Kasumi-1 (cell line): ENCODE results near the gene TMEM17.
A peak's percentile ranks its signal among the peaks of the same experiment; 100 is the strongest.

Experiments used
- DNase-seq, 2 experiments: peaks; one replicate each; lab custom pipeline; 2025; lab: John Stamatoyannopoulos, UW

TMEM17 gene

DNA sequence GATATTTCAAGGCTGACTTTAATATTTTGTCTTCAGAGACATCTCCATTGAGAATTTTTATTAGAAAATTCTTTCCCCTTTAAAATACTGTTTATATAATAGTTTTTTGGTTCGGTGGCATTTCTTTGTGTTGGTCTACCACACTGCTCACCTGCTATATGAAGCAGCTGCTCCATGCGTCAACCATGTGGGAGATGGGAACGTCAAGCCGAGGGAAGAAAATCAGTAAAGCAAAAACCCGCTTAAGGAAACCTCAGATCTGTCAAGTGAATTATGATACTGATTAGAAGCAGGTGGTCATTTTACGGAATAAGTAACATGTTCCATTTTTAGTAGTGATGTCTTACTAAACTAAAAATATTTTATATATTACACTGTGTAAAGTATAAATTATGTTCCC is 5.6 kb upstream of the TMEM17 start:
- no peak for DNase-seq

DNA sequence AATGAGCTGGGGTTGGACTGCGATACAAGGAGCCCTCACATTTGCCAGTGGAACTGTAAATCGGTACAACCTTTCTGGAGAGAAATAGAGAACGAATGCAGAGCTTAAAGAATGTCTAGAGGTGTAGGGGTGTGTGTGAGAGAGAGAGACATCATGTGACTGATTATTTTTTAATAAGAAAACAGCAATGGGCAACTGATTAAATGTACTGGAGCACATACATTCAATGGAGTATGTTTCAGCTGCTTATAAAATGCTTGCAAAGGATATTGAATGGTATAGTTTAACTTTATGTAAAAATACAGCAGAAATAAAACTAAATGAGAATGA is 391 bp upstream of the TMEM17 start:
- peak; percentile 58 to 70 for DNase-seq

GRCh38 chr2:62505109-62505749 is 766 bp downstream of the TMEM17 start:
- DNase-seq: no peak

DNA sequence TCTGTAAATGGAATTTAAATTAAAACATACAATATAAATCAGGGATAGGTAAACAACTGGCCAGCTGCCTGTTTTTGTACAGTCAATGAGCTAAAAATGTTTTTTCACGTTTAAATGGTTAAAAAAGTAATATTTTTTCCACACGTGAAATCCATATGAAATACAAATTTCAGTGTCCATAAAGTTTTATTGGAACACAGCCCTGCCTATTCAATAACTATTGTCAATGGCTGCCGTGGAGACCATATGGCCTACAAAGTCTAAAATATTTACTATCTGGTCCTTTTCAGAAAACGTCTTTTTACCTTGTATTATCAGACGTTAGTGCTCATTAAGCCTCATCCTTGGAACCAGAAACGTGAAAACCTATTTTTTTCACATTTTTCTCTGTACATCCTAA is 1.3 kb downstream of the TMEM17 start:
- DNase-seq: no peak

DNA sequence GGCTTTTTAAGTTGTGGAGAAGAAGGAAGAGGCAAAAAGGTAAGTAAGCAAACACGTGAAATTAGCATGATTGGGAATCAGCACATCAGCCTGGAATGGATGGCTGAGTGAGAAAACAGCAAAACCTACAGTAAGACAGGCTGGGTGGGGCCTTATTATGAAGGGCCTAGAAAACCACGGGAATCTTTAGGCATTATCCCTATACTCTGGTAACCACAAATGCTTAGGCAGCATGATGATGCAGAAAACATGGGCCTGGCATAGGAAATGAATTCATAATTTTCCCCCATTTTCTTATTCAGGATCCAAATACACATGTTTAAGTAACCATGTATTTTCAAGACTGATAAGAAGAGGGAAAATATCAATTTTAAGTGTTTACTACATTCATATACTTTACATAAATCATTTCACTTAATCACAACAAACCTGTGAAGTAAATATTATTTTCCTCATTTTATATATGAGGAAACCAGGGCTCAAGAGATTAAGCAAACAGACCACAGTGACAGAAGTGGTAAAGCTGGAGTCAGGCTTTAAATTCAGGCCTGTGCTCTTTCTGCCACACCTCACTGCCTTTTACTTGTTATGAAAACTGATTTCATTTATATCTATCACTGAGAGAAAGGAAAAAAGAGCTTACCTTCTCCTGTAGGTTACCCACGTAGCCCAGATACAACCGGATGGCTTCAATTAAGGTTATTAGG is 4.0 kb downstream of the TMEM17 start:
- no peak for DNase-seq

DNA sequence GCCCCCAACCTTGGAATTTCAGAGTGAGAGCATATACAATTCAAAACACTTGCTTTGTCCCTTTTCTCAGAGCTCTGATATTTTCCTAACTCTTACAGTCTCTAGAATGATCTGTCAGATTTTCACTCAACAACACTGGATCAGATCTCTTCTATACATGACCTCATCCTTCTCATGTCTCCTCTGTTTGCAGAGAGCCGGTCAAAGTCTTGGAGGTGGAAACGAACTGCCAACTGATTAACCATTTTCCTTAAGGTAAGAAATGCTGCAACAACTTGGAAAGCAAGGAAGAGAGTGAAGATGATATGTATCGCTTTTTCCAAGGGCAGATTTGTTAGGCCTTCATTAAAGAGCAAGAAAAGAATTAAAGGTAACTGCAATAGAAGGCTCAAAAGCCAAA is 4.9 kb downstream of the TMEM17 start:
- DNase-seq: no peak

GRCh38 chr2:62499430-62500060 is 6.5 kb downstream of the TMEM17 start:
- no peak for DNase-seq

DNA sequence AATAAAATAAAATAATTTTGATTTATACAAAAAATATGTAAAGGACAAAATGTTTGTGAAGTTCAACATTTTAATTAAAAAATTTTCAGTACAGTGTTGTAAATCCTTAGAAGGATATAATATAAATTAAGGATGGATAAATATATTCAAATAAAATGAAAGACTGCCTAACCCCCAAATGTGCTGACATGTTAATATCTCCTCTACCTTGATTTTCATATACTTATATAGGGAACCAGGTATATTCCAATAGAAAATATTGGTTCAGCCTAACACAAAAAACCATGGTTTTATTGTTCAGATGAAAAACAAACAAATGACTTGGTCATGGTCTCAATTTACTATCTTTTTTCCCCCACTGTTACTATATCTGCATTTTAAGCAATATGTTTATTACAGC is 7.3 kb downstream of the TMEM17 start:
- no peak for DNase-seq

DNA sequence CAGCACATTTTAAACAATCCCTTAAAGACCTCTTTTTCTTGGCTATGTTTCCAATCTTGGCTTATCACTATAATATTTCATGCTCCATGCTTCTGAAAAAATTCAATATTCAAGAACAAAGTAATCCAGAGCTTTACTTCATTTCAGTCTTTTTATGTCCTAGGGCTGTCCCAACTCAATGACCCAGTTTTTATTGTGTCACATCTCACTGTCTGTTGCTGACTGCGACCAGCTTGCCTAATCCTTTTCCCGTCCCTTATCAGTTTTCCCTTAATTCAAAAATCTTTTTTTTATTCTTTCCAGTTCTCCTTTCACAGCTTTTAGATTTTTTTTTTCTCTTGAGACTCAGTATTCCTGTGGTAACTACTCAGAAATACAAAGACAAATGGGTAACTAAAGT is 10.2 kb downstream of the TMEM17 start:
- DNase-seq: no peak

- no peak for DNase-seq
Observed at GRCh38 chr2:62492048-62492447, 13.9 kb downstream of the TMEM17 start.

- DNase-seq: no peak
Observed at GRCh38 chr2:62489702-62490101, 16.3 kb downstream of the TMEM17 start.

DNA sequence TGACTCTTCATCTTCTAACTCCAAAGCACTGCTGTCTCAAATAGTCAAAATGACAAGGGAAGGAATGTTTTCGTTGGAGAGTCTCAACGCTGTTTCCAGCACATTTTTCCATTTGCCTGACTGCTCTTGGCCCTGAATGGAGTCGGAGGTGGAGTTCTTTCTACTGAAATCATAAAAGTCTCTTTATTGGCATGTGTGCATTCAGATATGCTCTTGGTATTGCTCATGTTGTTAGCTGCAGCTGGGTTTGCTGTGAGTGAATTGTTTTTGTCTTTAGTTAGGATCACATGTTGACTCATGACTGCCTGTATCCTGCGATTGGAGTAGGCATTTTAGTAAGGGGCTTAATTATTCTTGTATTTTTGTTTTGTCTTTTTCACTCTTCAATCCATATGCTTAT is 16.8 kb downstream of the TMEM17 start:
- DNase-seq: no peak

DNA sequence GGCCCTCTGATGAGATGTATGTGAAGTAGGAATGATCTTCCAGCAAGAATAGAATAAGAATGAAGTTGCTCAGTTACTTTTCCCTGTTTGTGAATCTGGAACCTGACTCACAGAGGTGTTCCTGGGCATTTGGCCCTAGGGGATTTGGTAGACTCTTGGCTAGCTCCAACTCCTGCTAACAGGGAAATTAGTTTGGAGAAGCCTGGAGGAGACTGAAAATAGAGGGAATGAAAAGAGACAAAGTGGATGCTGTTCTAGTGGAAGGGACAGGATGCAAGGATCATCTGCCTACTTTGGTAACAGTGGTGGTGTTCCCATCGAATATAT is 19.6 kb downstream of the TMEM17 start:
- no peak for DNase-seq

DNA sequence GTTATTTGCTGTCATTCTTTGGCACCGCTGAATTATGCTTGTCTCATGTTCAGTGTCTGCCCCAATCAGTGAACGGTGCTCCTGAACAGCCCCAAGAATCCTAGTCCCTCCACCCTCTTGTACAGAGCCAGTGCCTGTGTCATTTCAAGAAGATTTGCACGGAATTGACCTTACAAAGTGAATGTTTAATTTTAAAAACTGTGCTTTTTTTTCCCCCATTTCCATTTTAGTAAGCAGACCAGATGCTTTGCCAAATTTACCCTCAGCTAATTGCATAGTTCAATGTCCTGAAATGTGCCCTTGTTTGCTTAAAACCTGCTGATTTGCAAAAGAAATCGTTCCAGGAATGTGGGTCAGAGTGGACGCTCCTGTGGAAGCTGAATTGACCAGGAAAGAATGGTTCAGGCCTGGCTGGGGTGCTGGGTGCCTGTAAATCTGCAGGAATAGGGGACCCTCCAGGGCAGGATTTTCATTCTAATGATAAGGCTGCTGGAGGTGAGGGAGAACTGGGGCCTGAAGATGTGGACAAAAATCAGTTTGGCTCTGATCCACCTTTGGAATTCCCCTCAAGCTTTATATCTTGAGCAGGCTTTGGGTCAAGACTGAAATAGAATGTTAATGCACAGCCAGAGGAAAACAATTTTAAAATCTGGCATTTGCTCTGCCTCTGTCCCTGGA is 20.1 kb downstream of the TMEM17 start:
- no peak for DNase-seq

DNA sequence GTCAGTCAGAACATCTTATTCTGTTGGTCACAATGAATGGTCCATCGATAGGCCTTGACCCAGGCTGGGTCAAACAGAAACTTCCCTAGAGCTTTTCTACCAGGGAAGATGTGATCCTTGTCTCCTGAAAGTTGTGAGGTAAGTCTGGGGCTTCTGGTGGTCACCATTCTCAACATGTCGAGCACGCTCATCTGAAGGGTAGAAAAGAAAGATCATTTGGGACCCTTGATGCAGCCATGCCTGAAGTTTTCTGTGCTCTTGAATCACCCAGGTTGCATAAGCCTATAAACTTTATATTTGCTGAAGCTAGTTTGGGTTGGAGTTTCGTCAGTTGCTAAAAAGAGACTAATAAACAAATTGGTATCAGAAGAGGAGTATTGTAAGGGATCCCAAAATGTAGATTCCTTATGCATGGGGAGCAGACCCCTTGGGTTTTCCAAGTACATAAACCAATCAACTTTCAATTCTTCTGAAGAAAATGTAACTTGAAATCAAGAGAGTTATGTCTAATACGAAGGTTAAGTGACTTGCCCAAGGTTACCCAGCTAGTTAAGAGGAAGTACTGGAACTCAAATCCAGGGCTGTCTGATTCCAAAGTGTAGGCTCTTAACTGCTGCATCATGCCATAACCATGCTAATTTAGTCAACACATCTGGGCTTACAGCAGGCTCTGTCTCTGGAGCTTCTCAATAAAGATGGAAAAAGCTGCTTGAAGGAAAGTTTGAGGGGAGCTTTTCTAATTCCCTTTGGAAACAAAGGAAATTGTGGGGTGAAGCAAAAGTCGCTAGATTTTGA is 23.2 kb downstream of the TMEM17 start:
- DNase-seq: no peak

DNA sequence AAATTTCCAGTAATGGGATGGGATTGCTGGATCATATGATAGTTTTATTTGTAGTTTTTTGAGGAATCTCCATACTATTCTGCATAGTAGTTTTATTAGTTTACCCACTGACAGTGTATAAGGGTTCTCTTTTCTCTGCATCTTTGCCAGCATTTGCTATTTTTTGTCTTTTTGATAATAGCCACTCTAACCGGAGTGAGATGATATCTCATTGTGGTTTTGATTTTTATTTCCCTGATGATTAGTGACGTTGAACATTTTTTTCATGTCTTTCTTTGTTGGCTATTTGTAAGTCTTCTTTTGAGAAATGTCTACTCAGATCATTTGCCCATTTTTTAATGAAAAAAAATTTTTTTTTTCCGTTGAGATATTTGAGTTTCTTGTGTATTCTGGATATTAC is 26.1 kb downstream of the TMEM17 start:
- DNase-seq: no peak

DNA sequence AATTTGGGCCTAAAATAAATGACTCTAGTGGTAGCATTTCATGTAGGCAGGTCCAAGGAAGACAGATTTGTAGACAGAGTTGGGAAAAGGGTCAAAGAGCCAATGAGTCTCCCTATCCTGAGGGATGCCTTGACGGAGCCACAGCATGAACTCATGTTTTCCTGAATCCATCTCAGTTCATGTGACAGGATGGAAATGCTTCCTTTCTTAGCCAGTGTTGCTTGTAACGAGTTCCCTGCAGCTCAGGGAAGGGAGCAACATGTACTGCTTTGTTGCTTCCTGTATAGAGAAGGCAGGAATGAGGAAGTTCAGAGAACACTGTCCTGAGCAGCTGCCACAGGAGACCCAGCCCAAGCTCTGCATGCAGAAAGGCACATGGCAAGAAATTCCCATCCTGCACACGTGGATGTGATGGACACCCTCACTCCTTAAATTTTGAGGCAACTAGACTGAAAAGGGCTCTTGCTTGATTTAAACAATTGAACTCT is 27.9 kb downstream of the TMEM17 start:
- DNase-seq: peak; percentile 84 to 93

- no peak for DNase-seq
Observed at GRCh38 chr2:62477573-62477972, 28.4 kb downstream of the TMEM17 start.

DNA sequence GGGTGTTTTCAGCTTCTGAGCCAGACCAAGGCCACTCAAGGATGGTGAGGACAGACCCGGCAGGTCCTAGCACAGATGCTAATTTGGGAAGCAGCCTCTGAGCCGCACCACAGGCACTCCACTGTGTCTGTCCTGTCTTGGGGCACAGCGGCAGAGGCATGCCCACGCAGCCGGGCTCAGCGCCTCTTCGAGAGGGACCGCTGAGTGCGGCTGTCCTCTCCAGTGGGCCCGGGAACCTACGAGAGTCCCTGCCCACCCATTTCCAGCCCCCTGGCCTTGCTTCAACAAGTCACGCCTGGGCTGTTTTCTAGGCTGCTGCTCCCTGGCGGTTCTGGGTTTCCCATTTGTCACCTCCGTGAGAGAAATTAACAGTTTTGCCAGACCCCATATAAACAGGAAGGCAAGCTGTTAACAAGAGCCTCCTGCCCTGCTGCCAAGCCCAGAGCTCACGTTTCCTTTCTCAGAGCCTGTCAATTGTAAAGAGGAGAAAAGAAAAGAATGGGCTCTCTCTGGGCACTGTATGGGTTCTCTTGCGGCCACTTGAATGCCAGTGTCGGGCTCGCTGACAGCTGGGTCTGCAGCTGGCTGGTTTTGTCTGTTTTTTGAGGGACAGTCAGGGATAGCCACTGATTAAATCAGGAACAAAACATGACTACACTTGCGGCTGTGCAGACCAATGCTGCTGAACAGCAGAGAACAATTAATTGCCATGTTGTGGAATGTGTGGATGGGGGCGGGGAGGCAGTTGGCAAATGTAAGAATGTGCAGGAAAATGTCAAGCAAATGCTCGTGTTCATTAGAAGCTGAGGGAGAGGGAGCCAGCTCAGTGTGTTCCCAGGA is 30.6 kb downstream of the TMEM17 start:
- DNase-seq: peak; percentile 11 to 16

DNA sequence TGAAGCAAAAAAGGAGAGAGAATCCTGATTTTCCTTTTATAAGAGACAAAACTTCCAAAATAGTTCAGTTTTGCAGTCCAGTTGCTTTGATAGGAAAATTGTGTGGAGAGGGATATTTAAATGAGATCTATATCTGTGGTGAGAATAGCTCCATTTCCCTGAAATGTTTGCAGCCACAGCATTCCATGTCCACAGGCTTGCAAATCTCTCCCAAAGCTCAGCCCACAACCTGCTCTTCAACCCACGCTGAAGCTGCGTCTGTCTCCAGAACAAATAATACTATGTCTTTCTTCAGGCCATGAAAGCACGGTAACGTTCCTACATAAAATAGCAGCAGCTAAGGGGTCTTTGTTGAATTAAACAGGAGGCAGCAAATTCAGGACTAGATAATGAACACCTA is 31.8 kb downstream of the TMEM17 start:
- no peak for DNase-seq

- no peak for DNase-seq
Observed at GRCh38 chr2:62473246-62473827, 32.7 kb downstream of the TMEM17 start.
